ENCODE data around the gene DGAT2.
A peak's percentile ranks its signal among the peaks of the same experiment; 100 is the strongest.

The DGAT2 gene

GRCh38 chr11:75802913-75803820, 34.6 kb downstream of the DGAT2 start:
- peak; percentile 42 for DNase-seq

DNA sequence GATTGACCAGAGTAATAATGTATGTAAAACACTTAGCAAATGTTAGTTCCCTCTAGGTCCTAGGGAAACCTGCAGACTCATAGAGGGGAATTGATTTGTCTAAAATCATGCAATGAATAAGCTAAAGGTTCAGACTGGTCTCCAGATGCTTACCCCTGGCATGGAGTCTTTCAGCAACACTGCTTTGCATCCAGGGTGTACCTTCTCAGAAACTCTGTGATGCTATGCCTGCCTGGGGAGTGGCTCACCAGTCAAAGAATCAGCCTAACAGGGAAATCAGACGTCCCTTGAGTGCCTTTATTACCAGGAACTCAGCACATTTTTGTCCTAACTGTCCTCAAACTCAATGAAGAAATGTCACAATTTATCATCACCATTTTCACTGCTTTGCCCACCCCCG, 40.5 kb downstream of the DGAT2 start:
- DNase-seq, result no peak

DNA sequence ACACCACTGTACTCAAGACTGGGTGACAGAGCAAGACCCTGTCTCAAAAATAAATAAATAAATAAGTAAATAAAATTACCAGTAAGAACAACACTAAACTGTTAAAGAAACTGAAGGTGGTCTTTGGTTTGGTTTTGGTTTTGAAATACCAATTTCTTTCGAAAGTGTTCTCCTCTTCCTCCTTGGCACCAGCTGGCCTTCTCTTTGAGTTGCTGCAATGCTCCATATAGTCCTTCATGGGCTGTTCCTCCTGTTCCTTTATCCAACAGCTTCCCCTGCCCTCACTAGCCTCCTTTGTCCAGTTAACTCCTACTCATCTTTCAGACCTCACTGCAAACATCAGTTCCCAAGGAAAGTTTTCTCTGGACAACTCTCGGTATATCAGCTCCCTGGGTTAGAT, 41.4 kb downstream of the DGAT2 start:
- no peak for DNase-seq

DNA sequence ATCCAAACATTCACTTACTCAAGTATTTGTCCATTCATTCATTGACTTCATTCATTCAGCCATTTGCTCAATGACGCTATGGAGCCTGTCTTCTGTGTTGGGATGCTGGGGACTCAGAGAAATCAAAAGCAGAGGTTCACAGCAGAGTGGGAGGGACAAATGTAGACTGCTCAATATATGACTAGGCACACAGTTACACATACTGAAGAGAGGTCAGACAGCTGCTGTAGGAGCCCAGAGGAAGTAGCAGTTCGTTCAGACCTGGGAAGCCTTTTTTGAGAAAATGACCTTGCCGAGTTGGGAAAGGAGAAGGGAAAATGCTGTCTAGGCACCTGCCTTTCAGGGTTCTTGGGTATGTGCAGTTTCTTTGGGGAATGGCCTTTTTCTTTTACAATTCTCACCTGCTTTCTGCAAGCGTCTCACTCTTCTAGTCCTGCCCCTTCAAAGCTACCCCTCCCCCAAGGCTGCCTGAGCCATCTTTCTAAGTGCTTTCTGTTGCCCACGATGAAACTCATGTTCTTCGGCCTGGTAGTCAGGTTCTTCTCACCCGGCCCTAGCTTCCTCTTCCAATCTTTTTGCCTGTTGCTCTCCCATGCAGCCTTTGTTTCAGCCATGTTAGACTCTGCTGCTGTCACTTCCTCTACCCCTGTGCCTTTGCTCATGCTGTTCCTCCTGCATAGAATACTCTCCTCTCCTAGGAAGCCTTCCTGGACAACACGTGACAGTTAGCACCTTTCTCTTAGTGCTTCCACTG, 42.2 kb downstream of the DGAT2 start:
- DNase-seq, result no peak

- no peak for DNase-seq
These were observed 42.9 kb downstream of the DGAT2 start for GRCh38 chr11:75811485-75811884.

DNA sequence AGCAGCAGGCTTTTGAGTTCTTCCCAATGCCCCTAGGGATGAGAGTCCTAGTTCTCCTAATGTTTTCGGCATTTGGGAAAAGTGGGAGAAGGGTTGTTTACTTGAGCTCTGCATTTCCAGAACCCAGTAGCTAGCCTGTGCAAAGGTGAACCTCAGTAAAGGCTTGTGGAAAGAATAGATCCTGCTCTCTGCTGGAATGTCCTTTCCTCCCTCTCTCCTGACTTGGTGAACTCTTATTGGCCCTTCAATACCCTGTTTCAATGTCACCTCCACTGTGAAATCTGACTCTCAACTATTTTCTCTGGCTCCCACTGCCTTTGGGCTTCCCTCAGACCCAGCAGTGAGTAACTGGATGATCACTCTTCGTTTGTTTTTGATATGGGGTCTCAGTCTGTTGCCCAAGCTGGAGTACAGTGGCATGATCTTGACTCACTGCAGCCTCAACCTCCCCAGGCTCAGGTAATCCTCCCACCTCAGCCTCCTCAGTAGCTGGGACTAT, 44.0 kb downstream of the DGAT2 start:
- no peak for DNase-seq

GRCh38 chr11:75813124-75813523, 44.5 kb downstream of the DGAT2 start:
- DNase-seq, result no peak

- no peak for DNase-seq
These were observed 45.1 kb downstream of the DGAT2 start for GRCh38 chr11:75813622-75814039.

- DNase-seq, result peak; percentile 83
These were observed 45.7 kb downstream of the DGAT2 start for GRCh38 chr11:75814363-75814676.

GRCh38 chr11:75814677-75815344, 46.2 kb downstream of the DGAT2 start, which contains the start of gene UVRAG:
TSS of gene UVRAG (plus strand) at chr11:75815210. CDS start at chr11:75815408, 198 bp downstream.
- peak; percentile 99 for DNase-seq

DNA sequence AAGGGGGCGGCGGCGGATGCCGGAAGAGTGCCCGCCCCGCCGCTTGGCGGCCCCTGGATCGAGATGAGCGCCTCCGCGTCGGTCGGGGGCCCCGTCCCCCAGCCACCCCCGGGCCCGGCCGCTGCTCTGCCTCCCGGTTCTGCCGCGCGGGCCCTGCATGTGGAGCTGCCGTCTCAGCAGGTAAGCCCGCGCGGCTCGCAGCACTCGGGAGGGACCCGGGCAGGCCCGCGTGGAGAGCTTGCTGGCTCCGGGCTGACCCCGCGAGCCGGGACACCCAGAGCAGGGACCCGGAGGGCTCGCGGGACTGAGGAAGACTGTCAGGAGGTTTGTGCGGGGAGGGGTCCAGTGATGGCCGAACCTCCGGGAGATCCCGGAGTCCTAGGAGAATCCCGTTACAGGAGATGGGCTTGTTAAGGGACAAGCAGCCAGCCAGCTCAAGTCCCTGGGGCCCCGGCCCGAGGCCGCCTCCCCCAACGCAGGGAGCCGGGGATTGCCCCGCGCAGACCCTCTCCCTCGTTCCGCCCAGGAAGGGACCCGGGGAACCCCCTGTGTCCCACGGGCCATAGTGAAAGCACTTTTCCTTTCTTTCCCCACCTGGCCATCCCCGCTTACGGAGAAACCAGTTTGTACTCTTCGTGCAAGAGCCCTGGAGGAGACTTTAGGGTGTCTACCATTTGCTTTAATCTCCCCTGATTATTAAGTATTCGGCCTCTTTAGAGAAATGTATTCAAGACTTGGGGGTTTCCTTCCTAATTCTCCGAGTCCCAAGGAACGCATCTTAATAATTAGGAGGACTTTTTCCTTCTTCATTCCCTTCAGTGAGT, 47.0 kb downstream of the DGAT2 start:
- no peak for DNase-seq

DNA sequence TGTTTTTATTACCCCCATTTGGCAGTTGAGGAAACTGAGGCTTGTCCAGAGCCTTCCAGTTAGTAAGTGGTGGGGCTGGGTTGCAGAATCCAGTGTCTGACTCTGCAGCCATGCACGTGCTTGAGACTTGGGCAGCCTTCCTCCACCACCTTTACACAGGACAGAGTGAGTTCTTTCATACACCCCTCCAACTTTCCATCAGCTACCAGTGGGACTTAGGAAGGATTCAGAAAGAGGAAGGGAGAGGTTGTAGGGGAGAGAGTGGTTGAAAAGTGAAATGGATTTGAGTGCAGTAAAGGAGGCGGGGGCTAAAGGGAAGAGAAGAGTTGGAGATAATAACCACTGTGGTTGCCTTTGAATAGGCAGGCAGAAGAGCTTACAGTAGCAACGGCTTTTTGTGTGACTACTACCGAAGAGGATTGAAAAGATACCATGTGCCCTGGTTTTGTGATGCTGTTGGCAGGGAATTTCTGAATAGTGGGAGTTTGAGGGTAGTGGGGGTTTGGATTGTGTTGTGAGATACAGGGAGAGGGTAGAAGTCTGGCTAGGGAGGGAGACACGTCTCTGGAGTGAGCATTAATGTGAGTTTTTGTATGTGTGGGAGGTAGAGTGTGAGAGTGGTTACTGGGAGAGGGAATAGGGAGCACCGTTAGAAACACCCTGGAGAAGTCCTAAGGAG, 48.1 kb downstream of the DGAT2 start:
- no peak for DNase-seq

- DNase-seq, result no peak
These were observed 52.1 kb downstream of the DGAT2 start for GRCh38 chr11:75820645-75821044.

- no peak for DNase-seq
These were observed 52.6 kb downstream of the DGAT2 start for GRCh38 chr11:75821202-75821601.

- DNase-seq, result no peak
These were observed 54.0 kb downstream of the DGAT2 start for GRCh38 chr11:75822541-75822940.

DNA sequence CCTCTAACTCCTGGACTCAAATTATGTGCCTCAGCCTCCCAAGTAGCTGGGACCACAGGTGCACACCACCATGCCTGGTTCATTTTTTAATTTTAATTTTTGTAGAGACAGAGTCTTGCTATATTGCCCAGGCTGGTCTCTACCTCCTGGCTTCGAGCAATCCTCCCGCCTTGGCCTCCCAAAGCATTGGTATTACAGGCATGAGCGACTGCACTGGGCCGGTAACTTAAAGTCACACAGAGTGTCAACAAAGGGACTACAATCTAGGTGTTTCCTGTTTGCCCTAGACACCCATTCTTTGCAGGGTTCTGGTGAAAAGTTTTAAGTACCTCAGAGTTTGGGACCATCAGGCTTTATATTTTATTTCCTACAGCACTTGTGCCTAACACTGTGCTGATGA, 54.8 kb downstream of the DGAT2 start:
- DNase-seq, result no peak

- no peak for DNase-seq
These were observed 55.4 kb downstream of the DGAT2 start for GRCh38 chr11:75823946-75824345.

DNA sequence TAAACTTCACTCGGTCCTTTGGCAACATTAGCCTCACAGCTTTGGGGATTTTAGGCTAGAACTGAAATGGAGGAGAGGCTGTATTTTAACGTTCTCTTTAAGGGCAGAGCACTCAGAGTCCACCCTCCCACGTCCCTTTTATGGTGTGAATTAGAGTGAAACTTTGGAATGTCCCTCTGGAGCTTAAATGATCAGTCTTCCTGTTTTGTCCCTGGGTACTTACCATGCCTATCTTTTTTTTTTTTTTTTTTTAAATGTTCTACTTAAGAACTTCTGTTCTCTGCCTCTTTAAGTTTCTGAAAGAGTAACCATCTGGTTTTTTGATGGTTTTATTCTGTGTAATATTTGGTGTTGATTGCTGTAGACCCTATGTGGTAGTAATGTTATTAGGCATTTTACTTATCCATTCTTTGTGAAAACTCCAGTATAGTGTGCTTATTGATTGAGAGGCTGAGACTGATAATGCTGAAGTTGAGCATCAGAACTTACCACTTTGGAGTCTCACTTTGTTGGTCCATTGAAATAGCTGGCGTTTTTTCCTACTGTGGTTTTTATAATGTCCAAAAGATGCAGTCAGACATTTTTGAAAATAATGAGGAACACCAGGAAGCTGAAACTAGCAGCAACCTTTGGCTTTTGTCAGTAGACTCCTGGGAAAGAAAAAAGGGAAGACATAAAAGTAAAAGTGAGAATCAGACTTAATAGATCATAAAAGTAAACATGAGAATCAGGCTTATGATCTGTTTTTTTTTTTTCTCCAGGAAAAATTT, 58.1 kb downstream of the DGAT2 start:
- DNase-seq, result no peak

DNA sequence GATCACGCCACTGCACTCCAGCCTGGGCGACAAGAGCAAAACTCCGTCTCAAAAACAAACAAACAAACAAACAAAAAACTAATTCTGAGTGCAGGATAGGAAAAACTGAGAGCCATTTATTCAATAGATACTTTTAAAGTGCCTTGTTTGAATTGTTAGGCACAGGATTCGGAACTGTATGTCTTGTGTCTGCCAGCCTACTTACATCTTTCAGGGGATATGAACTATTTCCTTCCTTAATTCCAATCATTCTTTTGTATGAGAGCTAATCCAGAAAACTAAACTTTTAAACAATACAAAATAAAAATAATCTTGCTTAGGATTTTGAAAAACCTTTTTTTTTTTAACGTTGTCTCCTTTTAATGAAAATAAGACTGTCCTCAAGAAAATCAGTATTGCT, 59.0 kb downstream of the DGAT2 start:
- DNase-seq, result no peak

- DNase-seq, result no peak
These were observed 63.4 kb downstream of the DGAT2 start for GRCh38 chr11:75831915-75832502.

DNA sequence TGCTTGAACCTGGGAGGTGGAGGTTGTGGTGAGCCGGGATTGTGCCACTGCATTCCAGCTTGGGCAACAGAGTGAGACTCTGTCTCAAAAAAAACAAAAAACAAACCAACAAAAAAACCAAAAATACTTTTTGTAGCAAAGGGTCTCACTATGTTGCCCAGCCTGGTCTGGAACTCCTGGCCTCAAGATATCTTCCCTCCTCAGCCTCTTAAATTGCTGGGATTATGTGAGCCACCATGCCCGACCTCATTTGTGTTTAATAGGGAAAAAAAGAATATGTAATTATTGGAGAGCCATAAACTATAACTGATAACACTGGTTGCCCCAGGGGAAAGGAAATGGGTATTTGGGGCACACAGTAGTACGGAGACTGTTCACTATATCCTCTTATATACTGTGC, 66.2 kb downstream of the DGAT2 start:
- no peak for DNase-seq

All from COR-L47 (cell line).